Panc1 (cell line): ENCODE results near the gene RHBDL1.

ENCODE experiments used
- CTCF ChIP-seq: fragments of 450-650 bp; IDR thresholded peaks from 2 replicates; pipeline ENCODE4 v1.5.1; 2017; ENCODE audit warnings: mild to moderate bottlenecking
- POLR2AphosphoS5 ChIP-seq: IDR thresholded peaks from 2 replicates; pipeline ENCODE4 v1.6.1; 2012; ENCODE audit warnings: mild to moderate bottlenecking, low read depth, low read length, moderate library complexity
- REST ChIP-seq, 2 experiments: IDR thresholded peaks; 2 replicates each; pipeline ENCODE4 v1.6.1; 2011 to 2012; ENCODE audit warnings: low read depth in 2 of 2, control low read depth in 1 of 2, low read length in 1 of 2, mild to moderate bottlenecking in 1 of 2, moderate library complexity in 1 of 2; ENCODE audit not compliant: insufficient read depth in 1 of 2
- TCF7L2 ChIP-seq: IDR thresholded peaks from 2 replicates; pipeline ENCODE4 v1.6.1; 2011; ENCODE audit warnings: mild to moderate bottlenecking, low read depth, low read length, inconsistent platforms

GRCh38 chr16:631808-632358 is 43.6 kb upstream of the RHBDL1 start:
- TF ChIP-seq REST (IDR thresholded peaks at IDR 0.05; ENCODE audit: insufficient read depth in 1 of 2, low read depth in 2 of 2, low read length in 1 of 2) (no peak), CTCF (no peak), POLR2AphosphoS5 (no peak), TCF7L2 (no peak)
